Chondrocyte (in vitro differentiated cells): ENCODE data around the gene TCIRG1. TPM values are rescaled to one million over a fixed set of nuclear protein-coding genes. Genes with fewer than 3 reads are reported as not detected.

ENCODE experiments used
- DNase-seq: peaks from one replicate; pipeline ENCODE4 v3.0.0; 2021; ENCODE audit warnings: mixed read lengths, low spot score
- H3K27ac Mint-ChIP-seq: one replicate; pipeline ENCODE4 v1.8.0; 2021; ENCODE audit warnings: mild to moderate bottlenecking, moderate library complexity, mixed read lengths; ENCODE audit not compliant: unreplicated experiment
- H3K27me3 Mint-ChIP-seq: 2 replicates; pipeline ENCODE4 v1.8.0; 2021; ENCODE audit warnings: low read depth, mixed read lengths
- H3K36me3 Mint-ChIP-seq: 2 replicates; pipeline ENCODE4 v1.8.0; 2021; ENCODE audit warnings: low read depth, mixed read lengths
- H3K4me1 Mint-ChIP-seq: 2 replicates; pipeline ENCODE4 v1.8.0; 2021; ENCODE audit warnings: low read depth, mild to moderate bottlenecking, mixed read lengths
- H3K4me3 Mint-ChIP-seq: one replicate; pipeline ENCODE4 v1.8.0; 2021; ENCODE audit warnings: mild to moderate bottlenecking, moderate library complexity, mixed read lengths; ENCODE audit not compliant: unreplicated experiment
- H3K9me3 Mint-ChIP-seq: 2 replicates; pipeline ENCODE4 v1.8.0; 2021; ENCODE audit warnings: low read depth, mixed read lengths
- CTCF ChIP-seq: fragments of 200-600 bp; sonication (generic); IDR thresholded peaks from 2 replicates; pipeline ENCODE4 v1.5.0; 2021; ENCODE audit warnings: antibody characterized with exemption, mild to moderate bottlenecking, moderate library complexity
- total RNA-seq: library from RNA; stranded (reverse); gene quantifications from 3 replicates; pipeline ENCODE4 v1.2.1, GENCODE V29; 2021

Gene TCIRG1
- total RNA-seq, 1 donor from 2014 or later: 73.2 TPM

GRCh38 chr11:68032997-68033707 lies 5.7 kb upstream of the TCIRG1 start:
- no peak for TF ChIP-seq CTCF
- DNase-seq: no peak

GRCh38 chr11:68033708-68034045 lies 5.1 kb upstream of the TCIRG1 start:
- peaks cover 34% of the 10 kb centered on the region for H3K4me1 Mint-ChIP-seq
- H3K36me3 Mint-ChIP-seq: peaks cover 5% of the 10 kb centered on the region
- H3K4me3 Mint-ChIP-seq: no peak overlapping the region
- H3K9me3 Mint-ChIP-seq: no peaks in the 10 kb centered on the region
- DNase-seq: no peak
- TF ChIP-seq CTCF: no peak
- no peak overlapping the region for H3K27ac Mint-ChIP-seq
- H3K27me3 Mint-ChIP-seq: no peaks in the 10 kb centered on the region

More at GRCh38 chr11:68032997-68033707, 5.7 kb upstream of the TCIRG1 start:
- no peaks in the 10 kb centered on the region for H3K9me3 Mint-ChIP-seq
- H3K4me3 Mint-ChIP-seq: no peak overlapping the region
- no peaks in the 10 kb centered on the region for H3K27me3 Mint-ChIP-seq
- H3K27ac Mint-ChIP-seq: no peak overlapping the region
- peaks cover 5% of the 10 kb centered on the region for H3K36me3 Mint-ChIP-seq
- H3K4me1 Mint-ChIP-seq: peaks cover 36% of the 10 kb centered on the region

- Mint-ChIP-seq H3K9me3 (no peaks in the 10 kb centered on the region), H3K4me3 (no peak overlapping the region), H3K27me3 (no peaks in the 10 kb centered on the region), H3K4me1 (peaks cover 25% of the 10 kb centered on the region), H3K36me3 (peaks cover 5% of the 10 kb centered on the region), H3K27ac (peak overlapping the region; percentile 41)
- no peak for TF ChIP-seq CTCF
- DNase-seq: no peak
Measured at GRCh38 chr11:68035266-68035876, 3.5 kb upstream of the TCIRG1 start.

GRCh38 chr11:68036141-68036716 lies 2.6 kb upstream of the TCIRG1 start:
- Mint-ChIP-seq H3K27ac (peak overlapping the region; percentile 22), H3K9me3 (no peaks in the 10 kb centered on the region), H3K4me1 (peaks cover 26% of the 10 kb centered on the region), H3K4me3 (no peak overlapping the region), H3K27me3 (no peaks in the 10 kb centered on the region), H3K36me3 (peaks cover 5% of the 10 kb centered on the region)
- TF ChIP-seq CTCF: no peak
- DNase-seq: no peak

- Mint-ChIP-seq H3K4me1 (peaks cover 23% of the 10 kb centered on the region), H3K4me3 (no peak overlapping the region)
Measured at GRCh38 chr11:68036717-68037239, 2.0 kb upstream of the TCIRG1 start.

More at GRCh38 chr11:68036717-68037239, 2.0 kb upstream of the TCIRG1 start:
- no peaks in the 10 kb centered on the region for H3K9me3 Mint-ChIP-seq
- no peak for TF ChIP-seq CTCF
- peaks cover 2% of the 10 kb centered on the region for H3K36me3 Mint-ChIP-seq
- no peaks in the 10 kb centered on the region for H3K27me3 Mint-ChIP-seq
- peak overlapping the region; percentile 22 for H3K27ac Mint-ChIP-seq
- no peak for DNase-seq
